Esophagus muscularis mucosa (tissue), 4 donors: ENCODE measurements around the gene SH3GLB2. TPM values are rescaled to one million over a fixed set of nuclear protein-coding genes. Genes with fewer than 3 reads are reported as not detected.

Source experiments
- DNase-seq: peaks from one replicate; pipeline ENCODE4 v3.0.0-alpha.2; 2017; ENCODE audit errors: extremely low spot score
- H3K27ac ChIP-seq, 4 donors: fragments of 200-600 bp; sonication (generic); replicated peaks in 1 of 4; 1 replicate in 3 of 4; 2 replicates in 1 of 4; pipeline ENCODE4 v1.5.1; 2016 to 2019; ENCODE audit warnings: mild to moderate bottlenecking in 1 of 4
- H3K27me3 ChIP-seq, 4 donors: fragments of 200-600 bp; sonication (generic); one replicate each; pipeline versions ENCODE4 v1.5.1 to v1.6.0; 2016 to 2019
- H3K36me3 ChIP-seq, 4 donors: fragments of 200-600 bp; sonication (generic); one replicate each; pipeline ENCODE4 v1.5.1; 2016 to 2019
- H3K4me1 ChIP-seq, 4 donors: fragments of 200-600 bp; sonication (generic); one replicate each; pipeline ENCODE4 v1.5.1; 2016 to 2019
- H3K4me3 ChIP-seq, 4 donors: fragments of 200-600 bp; sonication (generic); 1 replicate in 2 of 4; 2 replicates in 2 of 4; pipeline ENCODE4 v1.5.1; 2016 to 2019; ENCODE audit warnings: mild to moderate bottlenecking in 4 of 4, moderate library complexity in 1 of 4
- H3K9me3 ChIP-seq, 4 donors: fragments of 200-600 bp; sonication (generic); 1 replicate in 3 of 4; 2 replicates in 1 of 4; pipeline ENCODE4 v1.5.1; 2016 to 2019
- EP300 ChIP-seq: sonication (generic); formaldehyde crosslinking; IDR thresholded peaks from one replicate; pipeline ENCODE4 v1.6.1; 2017; ENCODE audit warnings: antibody characterized with exemption
- POLR2A ChIP-seq: fragments of 450-650 bp; IDR thresholded peaks from one replicate; pipeline ENCODE4 v1.6.1; 2017; ENCODE audit warnings: antibody characterized with exemption, moderate library complexity, mild to moderate bottlenecking, low read depth
- POLR2AphosphoS5 ChIP-seq, 2 donors: sonication (generic); formaldehyde crosslinking; IDR thresholded peaks; one replicate each; pipeline ENCODE4 v1.6.1; 2017; ENCODE audit warnings: antibody characterized with exemption in 2 of 2
- WGBS: methylation state at CpG from one replicate; pipeline ENCODE4 v1.1.5; 2018; 5-methylcytosine and 5-hydroxymethylcytosine counted together
- intact Hi-C: fragments of 100-400 bp; cut with DNase I; formaldehyde crosslinking; loops from one replicate; pipeline ENCODE4 v1.15.1; 2023
- total RNA-seq, 4 donors: library from RNA; depleted of rRNA; stranded (reverse); fragments of >200 nt; gene quantifications; one replicate each; pipeline versions ENCODE4 v1.1.0 to v1.2.1, GENCODE V29; 2016
- TF ChIP-seq, protein P1 (sequence below), 3 experiments: fragments of 200-600 bp in 2 of 3; fragments of 450-650 bp in 1 of 3; sonication (generic) in 2 of 3; IDR thresholded peaks; one replicate each; pipeline ENCODE4 v1.5.1; 2017 to 2019; ENCODE audit warnings: antibody characterized with exemption in 3 of 3, mild to moderate bottlenecking in 2 of 3, moderate library complexity in 1 of 3

Gene SH3GLB2
- total RNA-seq, 4 donors from 2014 or later: 71.6 to 92.3 (median 88.5) TPM

DNA sequence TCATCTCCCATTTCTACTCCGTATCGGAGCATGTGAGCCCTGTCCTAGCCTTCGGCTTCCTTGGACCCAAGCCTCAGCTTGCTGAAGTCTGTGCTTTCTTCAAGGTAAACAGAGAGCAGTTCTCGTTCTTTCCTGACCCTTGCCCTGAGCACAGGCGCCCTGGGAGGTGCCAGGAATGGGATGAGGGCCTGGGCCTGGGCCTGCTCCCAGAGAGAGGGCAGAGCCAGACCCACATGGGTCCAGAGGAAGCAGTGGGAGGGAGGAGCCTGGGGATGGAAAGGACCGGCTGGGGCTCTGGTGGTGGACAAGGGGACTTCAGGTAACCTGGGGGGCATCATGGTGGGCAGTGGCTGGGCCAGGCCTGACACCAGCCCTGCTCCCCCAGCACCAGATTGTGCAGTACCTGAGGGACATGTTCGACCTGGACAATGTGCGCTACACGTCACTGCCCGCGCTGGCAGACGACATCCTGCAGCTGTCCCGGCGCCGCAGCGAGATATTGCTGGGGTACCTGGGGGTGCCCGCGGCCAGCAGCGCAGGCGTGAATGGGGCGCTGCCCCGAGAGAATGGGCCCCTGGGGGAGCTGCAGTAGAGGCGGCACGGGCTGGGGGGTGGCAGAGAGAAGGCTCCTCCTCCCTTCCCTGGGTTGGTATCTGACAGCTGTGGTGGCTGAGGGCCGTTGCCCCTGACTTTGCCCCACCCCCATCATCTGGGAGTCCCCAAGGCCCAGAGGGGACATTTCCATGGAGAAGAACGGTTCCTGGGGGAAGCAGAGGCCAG lies 41.9 kb upstream of the SH3GLB2 start:
- WGBS: 83% methylated on average over 26 of the region's 26 CpGs
- intact Hi-C loops: no loop called here
- Histone ChIP-seq H3K9me3 (no peaks in the 10 kb centered on the region), H3K4me1 (peaks cover 0 to 12% (median 0%) of the 10 kb centered on the region in 4 donors), H3K36me3 (peaks cover 15 to 60% (median 56%) of the 10 kb centered on the region in 4 donors), H3K4me3 (no peak overlapping the region), H3K27me3 (no peaks in the 10 kb centered on the region), H3K27ac (no peak overlapping the region)
- TF ChIP-seq POLR2AphosphoS5 (IDR thresholded peaks at IDR 0.05) (no peak), POLR2A (no peak), EP300 (no peak)
- TF ChIP-seq, protein P1, sequence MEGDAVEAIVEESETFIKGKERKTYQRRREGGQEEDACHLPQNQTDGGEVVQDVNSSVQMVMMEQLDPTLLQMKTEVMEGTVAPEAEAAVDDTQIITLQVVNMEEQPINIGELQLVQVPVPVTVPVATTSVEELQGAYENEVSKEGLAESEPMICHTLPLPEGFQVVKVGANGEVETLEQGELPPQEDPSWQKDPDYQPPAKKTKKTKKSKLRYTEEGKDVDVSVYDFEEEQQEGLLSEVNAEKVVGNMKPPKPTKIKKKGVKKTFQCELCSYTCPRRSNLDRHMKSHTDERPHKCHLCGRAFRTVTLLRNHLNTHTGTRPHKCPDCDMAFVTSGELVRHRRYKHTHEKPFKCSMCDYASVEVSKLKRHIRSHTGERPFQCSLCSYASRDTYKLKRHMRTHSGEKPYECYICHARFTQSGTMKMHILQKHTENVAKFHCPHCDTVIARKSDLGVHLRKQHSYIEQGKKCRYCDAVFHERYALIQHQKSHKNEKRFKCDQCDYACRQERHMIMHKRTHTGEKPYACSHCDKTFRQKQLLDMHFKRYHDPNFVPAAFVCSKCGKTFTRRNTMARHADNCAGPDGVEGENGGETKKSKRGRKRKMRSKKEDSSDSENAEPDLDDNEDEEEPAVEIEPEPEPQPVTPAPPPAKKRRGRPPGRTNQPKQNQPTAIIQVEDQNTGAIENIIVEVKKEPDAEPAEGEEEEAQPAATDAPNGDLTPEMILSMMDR (IDR thresholded peaks at IDR 0.05): no peak
- no peak for DNase-seq

DNA sequence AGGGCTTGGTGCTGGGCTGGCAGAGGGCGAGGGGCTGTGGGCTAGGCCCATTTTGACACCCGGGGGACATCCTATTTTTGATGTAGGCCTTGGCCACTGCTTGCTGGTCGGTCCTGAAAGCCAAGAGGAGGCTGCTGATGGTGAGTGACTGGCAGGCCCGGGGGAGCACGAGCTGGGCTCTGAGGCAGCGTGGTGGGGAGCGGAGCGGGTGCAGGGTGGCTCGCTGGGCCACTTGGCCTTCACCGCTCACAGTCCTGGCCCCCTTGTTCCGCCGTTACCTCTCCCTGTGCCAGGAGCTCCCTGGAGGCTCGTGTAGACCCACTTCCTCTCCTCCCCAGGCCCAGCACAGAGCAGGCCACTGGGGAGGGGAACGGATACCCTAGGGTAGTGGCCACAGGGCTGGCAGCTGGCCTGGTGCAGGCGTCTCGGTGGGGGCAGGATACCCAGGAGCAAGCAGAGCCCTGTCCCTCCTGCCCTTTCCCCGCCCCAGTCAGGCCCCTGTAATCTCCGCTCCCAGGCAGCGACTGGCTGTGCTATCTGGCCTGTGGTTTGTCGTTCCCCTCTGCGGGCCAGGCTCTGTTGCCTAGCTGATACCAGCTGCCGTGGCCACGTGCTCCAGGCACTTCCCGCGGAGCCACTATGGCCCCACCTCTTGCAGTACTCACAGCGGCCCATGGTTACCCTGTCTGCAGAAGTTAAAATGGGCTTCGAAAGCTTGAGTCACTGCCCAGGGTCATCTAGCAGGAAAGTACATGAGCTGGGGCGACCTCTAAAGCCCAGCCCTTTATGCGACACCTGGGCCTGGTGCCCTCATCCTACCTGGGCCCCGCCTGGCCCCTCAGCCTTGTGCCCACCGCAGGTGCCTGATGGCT lies 41.1 kb upstream of the SH3GLB2 start:
- Histone ChIP-seq H3K9me3 (no peaks in the 10 kb centered on the region), H3K27ac (no peak overlapping the region), H3K4me3 (no peak overlapping the region), H3K27me3 (no peaks in the 10 kb centered on the region), H3K4me1 (peaks cover 0 to 12% (median 0%) of the 10 kb centered on the region in 4 donors), H3K36me3 (peaks cover 22 to 67% (median 64%) of the 10 kb centered on the region in 4 donors)
- intact Hi-C loops: no loop called here
- DNase-seq: no peak
- WGBS: 71% methylated on average over 19 of the region's 31 CpGs
- TF ChIP-seq EP300 (no peak), POLR2A (no peak), POLR2AphosphoS5 (IDR thresholded peaks at IDR 0.05) (no peak)
- TF ChIP-seq, protein P1 (IDR thresholded peaks at IDR 0.05): no peak

- H3K27ac ChIP-seq: no peak overlapping the region
- DNase-seq: no peak
- H3K4me1 ChIP-seq: peaks cover 0 to 12% (median 0%) of the 10 kb centered on the region in 4 donors
- no peak overlapping the region for H3K4me3 ChIP-seq
- no peaks in the 10 kb centered on the region for H3K27me3 ChIP-seq
- intact Hi-C loops: no loop called here
- TF ChIP-seq, protein P1 (IDR thresholded peaks at IDR 0.05): no peak
- TF ChIP-seq POLR2A (no peak), EP300 (no peak), POLR2AphosphoS5 (IDR thresholded peaks at IDR 0.05) (no peak)
- WGBS: 88% methylated on average over 17 of the region's 19 CpGs
- H3K36me3 ChIP-seq: peaks cover 29 to 78% (median 75%) of the 10 kb centered on the region in 4 donors
- no peaks in the 10 kb centered on the region for H3K9me3 ChIP-seq
These were observed 40.0 kb upstream of the SH3GLB2 start for GRCh38 chr9:129068110-129068509.

GRCh38 chr9:129064499-129064908 lies 36.4 kb upstream of the SH3GLB2 start:
- H3K36me3 ChIP-seq: peaks cover 50 to 94% (median 92%) of the 10 kb centered on the region in 4 donors
- TF ChIP-seq POLR2AphosphoS5 (IDR thresholded peaks at IDR 0.05) (no peak), POLR2A (no peak), EP300 (no peak)
- TF ChIP-seq, protein P1 (IDR thresholded peaks at IDR 0.05): no peak

More at GRCh38 chr9:129064499-129064908, 36.4 kb upstream of the SH3GLB2 start:
- Histone ChIP-seq H3K27ac (no peak overlapping the region), H3K4me1 (peaks cover 0 to 8% (median 0%) of the 10 kb centered on the region in 4 donors), H3K9me3 (no peaks in the 10 kb centered on the region), H3K27me3 (no peaks in the 10 kb centered on the region), H3K4me3 (no peak overlapping the region)
- intact Hi-C loops: no loop called here
- WGBS: 93% methylated on average over 8 of the region's 8 CpGs
- no peak for DNase-seq
